HG02763 (cell line): ENCODE measurements around the gene SSBP4.
"Not testable (repeated sequence)": the region's sequence is repeated elsewhere in the genome, so short reads cannot be mapped to it uniquely, and the experiment has no call there.

ENCODE experiments used
- ATAC-seq: cut with Tn5 transposase; IDR thresholded peaks from one replicate; pipeline ENCODE4 v1.9.1; 2021; ENCODE audit warnings: mild to moderate bottlenecking, moderate library complexity; ENCODE audit not compliant: unreplicated experiment

Gene SSBP4

GRCh38 chr19:18419195-18419698 is at the start of gene SSBP4:
Gene SSBP4 (plus strand): TSS chr19:18419398. CDS start chr19:18419649, 251 bp downstream.
- peak; percentile 53 for ATAC-seq

GRCh38 chr19:18373407-18373891 is 45.7 kb upstream of the SSBP4 start:
- ATAC-seq = no peak

GRCh38 chr19:18373892-18374629 is 45.1 kb upstream of the SSBP4 start:
- ATAC-seq = peak; percentile 78

GRCh38 chr19:18377026-18377425 is 42.2 kb upstream of the SSBP4 start:
- no peak for ATAC-seq

GRCh38 chr19:18379803-18380747 is 39.1 kb upstream of the SSBP4 start:
- ATAC-seq = no peak

GRCh38 chr19:18380843-18381242 is 38.4 kb upstream of the SSBP4 start:
- ATAC-seq = no peak

GRCh38 chr19:18383622-18384021 is 35.6 kb upstream of the SSBP4 start:
- ATAC-seq = not testable (repeated sequence)

GRCh38 chr19:18384775-18385174 is 34.4 kb upstream of the SSBP4 start:
- no peak for ATAC-seq

GRCh38 chr19:18385359-18385674 is 33.9 kb upstream of the SSBP4 start:
- ATAC-seq = no peak

- ATAC-seq = no peak
Measured at GRCh38 chr19:18385675-18386542, 33.3 kb upstream of the SSBP4 start, which contains the start of gene GDF15. Gene GDF15 (plus strand): TSS chr19:18386158. CDS start chr19:18386190, 32 bp downstream.

- ATAC-seq = no peak
Measured at GRCh38 chr19:18386543-18387271, 32.5 kb upstream of the SSBP4 start.

- ATAC-seq = peak; percentile 57
Measured at GRCh38 chr19:18388100-18388959, 30.9 kb upstream of the SSBP4 start.

GRCh38 chr19:18388960-18389725 is 30.1 kb upstream of the SSBP4 start:
- ATAC-seq = no peak

- ATAC-seq = no peak
Measured at GRCh38 chr19:18389726-18390064, 29.5 kb upstream of the SSBP4 start.

- ATAC-seq = no peak
Measured at GRCh38 chr19:18390065-18390907, 28.9 kb upstream of the SSBP4 start.

- no peak for ATAC-seq
Measured at GRCh38 chr19:18391509-18392075, 27.6 kb upstream of the SSBP4 start.

- no peak for ATAC-seq
Measured at GRCh38 chr19:18392417-18392816, 26.8 kb upstream of the SSBP4 start.
